Peyer's patch (tissue), 4 donors: Measurements from ENCODE around the gene GLS. TPM values are rescaled to one million over a fixed set of nuclear protein-coding genes. Genes with fewer than 3 reads are reported as not detected.

Experiments
- DNase-seq, 3 donors: peaks; one replicate each; pipeline ENCODE4 v3.0.0-alpha.2; 2017 to 2019
- H3K27ac ChIP-seq, 4 donors: fragments of 200-600 bp; sonication (generic); one replicate each; pipeline ENCODE4 v1.5.1; 2016 to 2019
- H3K27me3 ChIP-seq, 2 donors: fragments of 200-600 bp; sonication (generic); one replicate each; pipeline ENCODE4 v1.5.1; 2019
- H3K36me3 ChIP-seq, 3 donors: fragments of 200-600 bp; sonication (generic); one replicate each; pipeline ENCODE4 v1.5.1; 2016 to 2019
- H3K4me1 ChIP-seq, 4 donors: fragments of 200-600 bp; sonication (generic); one replicate each; pipeline ENCODE4 v1.5.1; 2016 to 2019
- H3K4me3 ChIP-seq, 4 donors: fragments of 200-600 bp; sonication (generic); 1 replicate in 3 of 4; 2 replicates in 1 of 4; pipeline ENCODE4 v1.5.1; 2016 to 2019; ENCODE audit warnings: mild to moderate bottlenecking in 1 of 4
- H3K9me3 ChIP-seq, 4 donors: fragments of 200-600 bp; sonication (generic); one replicate each; pipeline ENCODE4 v1.5.1; 2016 to 2019; ENCODE audit warnings: mild to moderate bottlenecking in 1 of 4
- CTCF ChIP-seq, 6 experiments: fragments of 450-650 bp in 4 of 6; fragments of 200-600 bp in 2 of 6; sonication (generic) in 1 of 6; IDR thresholded peaks; one replicate each; pipeline ENCODE4 v1.5.1; 2017 to 2019; ENCODE audit warnings: antibody characterized with exemption in 6 of 6, mild to moderate bottlenecking in 3 of 6, moderate library complexity in 1 of 6
- POLR2A ChIP-seq, 2 donors: fragments of 450-650 bp; IDR thresholded peaks; one replicate each; pipeline ENCODE4 v1.5.1; 2017; ENCODE audit warnings: antibody characterized with exemption in 2 of 2, mild to moderate bottlenecking in 2 of 2, moderate library complexity in 2 of 2
- total RNA-seq, 4 donors: library from RNA; depleted of rRNA; stranded (reverse); fragments of >200 nt; gene quantifications; one replicate each; pipeline ENCODE4 v1.1.0, GENCODE V29; 2016

GLS gene
- total RNA-seq, 4 donors from 2014 or later = 232 to 298 (median 258) TPM

GRCh38 chr2:190961918-190962487 is 81.4 kb downstream of the GLS start:
- Histone ChIP-seq H3K27ac (no peak overlapping the region), H3K36me3 (peaks cover 0 to 44% (median 0%) of the 10 kb centered on the region in 3 donors), H3K4me1 (no peaks in the 10 kb centered on the region), H3K9me3 (no peaks in the 10 kb centered on the region), H3K4me3 (no peak overlapping the region), H3K27me3 (no peaks in the 10 kb centered on the region)
- no peak for DNase-seq
- TF ChIP-seq CTCF (IDR thresholded peaks at IDR 0.05) = no peak
- TF ChIP-seq POLR2A (IDR thresholded peaks at IDR 0.05) = no peak

GRCh38 chr2:190963088-190963487 is 82.5 kb downstream of the GLS start:
- H3K4me1 ChIP-seq = no peaks in the 10 kb centered on the region
- no peak for DNase-seq
- no peaks in the 10 kb centered on the region for H3K9me3 ChIP-seq
- TF ChIP-seq POLR2A (IDR thresholded peaks at IDR 0.05) (no peak), CTCF (IDR thresholded peaks at IDR 0.05) (no peak)
- H3K36me3 ChIP-seq = peaks cover 0 to 53% (median 0%) of the 10 kb centered on the region in 3 donors
- H3K27ac ChIP-seq = no peak overlapping the region
- no peak overlapping the region for H3K4me3 ChIP-seq
- no peaks in the 10 kb centered on the region for H3K27me3 ChIP-seq

- Histone ChIP-seq H3K9me3 (no peaks in the 10 kb centered on the region), H3K4me3 (no peak overlapping the region), H3K27me3 (no peaks in the 10 kb centered on the region), H3K4me1 (no peaks in the 10 kb centered on the region), H3K36me3 (peaks cover 0 to 64% (median 0%) of the 10 kb centered on the region in 3 donors), H3K27ac (no peak overlapping the region)
- no peak for TF ChIP-seq CTCF (IDR thresholded peaks at IDR 0.05)
- TF ChIP-seq POLR2A (IDR thresholded peaks at IDR 0.05) = no peak
- DNase-seq = no peak
Measured at GRCh38 chr2:190964170-190964795, 83.7 kb downstream of the GLS start.

GRCh38 chr2:190965580-190966222 is 85.1 kb downstream of the GLS start:
- no peaks in the 10 kb centered on the region for H3K4me1 ChIP-seq
- H3K27ac ChIP-seq = no peak overlapping the region
- peaks cover 0 to 78% (median 0%) of the 10 kb centered on the region in 3 donors for H3K36me3 ChIP-seq
- no peaks in the 10 kb centered on the region for H3K27me3 ChIP-seq
- no peak for DNase-seq
- TF ChIP-seq POLR2A (IDR thresholded peaks at IDR 0.05) (no peak), CTCF (IDR thresholded peaks at IDR 0.05) (no peak)
- no peak overlapping the region for H3K4me3 ChIP-seq
- no peaks in the 10 kb centered on the region for H3K9me3 ChIP-seq

- H3K4me1 ChIP-seq = no peaks in the 10 kb centered on the region
- H3K9me3 ChIP-seq = no peaks in the 10 kb centered on the region
- peaks cover 0 to 79% (median 0%) of the 10 kb centered on the region in 3 donors for H3K36me3 ChIP-seq
- no peaks in the 10 kb centered on the region for H3K27me3 ChIP-seq
- DNase-seq = no peak
- no peak overlapping the region for H3K27ac ChIP-seq
- TF ChIP-seq POLR2A (IDR thresholded peaks at IDR 0.05) = no peak
- TF ChIP-seq CTCF (IDR thresholded peaks at IDR 0.05) = no peak
- H3K4me3 ChIP-seq = no peak overlapping the region
Measured at GRCh38 chr2:190968522-190968921, 87.9 kb downstream of the GLS start.
